ENCODE measurements around the gene DNAH17.

GRCh38 chr17:78399693-78400144 is 177.5 kb downstream of the DNAH17 start:
- TF ChIP-seq EZH2phosphoT487 (IDR thresholded peaks at IDR 0.05) (no peak), CTCF (IDR thresholded peaks at IDR 0.05) (no peak)
